HG03097 (cell line): ENCODE measurements around the gene NCAPG2.
"Not testable (repeated sequence)": the region's sequence is repeated elsewhere in the genome, so short reads cannot be mapped to it uniquely, and the experiment has no call there.

Experiments
- ATAC-seq: cut with Tn5 transposase; IDR thresholded peaks from one replicate; pipeline ENCODE4 v1.9.1; 2021; ENCODE audit not compliant: unreplicated experiment, low FRiP score

The NCAPG2 gene

DNA sequence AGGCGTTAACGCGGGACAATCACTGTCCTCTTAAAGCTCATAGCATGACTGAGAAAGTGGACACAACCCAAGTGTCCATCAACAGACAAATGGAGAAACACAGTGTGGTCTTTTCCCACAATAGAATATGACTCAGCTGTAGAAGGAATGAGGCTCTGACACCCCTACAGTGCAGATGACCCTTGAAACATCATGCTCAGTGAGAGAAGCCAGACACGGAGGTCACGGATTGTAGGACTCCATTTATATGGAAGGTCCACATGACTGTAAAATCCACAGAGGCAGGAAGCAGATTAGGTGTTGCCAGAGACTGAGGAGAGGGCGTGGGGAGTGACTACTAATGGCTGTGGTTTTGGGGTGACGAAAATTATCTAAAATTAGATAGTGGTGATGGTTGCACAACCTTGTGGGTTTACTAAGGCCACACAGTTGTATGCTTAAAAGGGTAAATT lies 6.1 kb upstream of the NCAPG2 start:
- no peak for ATAC-seq

DNA sequence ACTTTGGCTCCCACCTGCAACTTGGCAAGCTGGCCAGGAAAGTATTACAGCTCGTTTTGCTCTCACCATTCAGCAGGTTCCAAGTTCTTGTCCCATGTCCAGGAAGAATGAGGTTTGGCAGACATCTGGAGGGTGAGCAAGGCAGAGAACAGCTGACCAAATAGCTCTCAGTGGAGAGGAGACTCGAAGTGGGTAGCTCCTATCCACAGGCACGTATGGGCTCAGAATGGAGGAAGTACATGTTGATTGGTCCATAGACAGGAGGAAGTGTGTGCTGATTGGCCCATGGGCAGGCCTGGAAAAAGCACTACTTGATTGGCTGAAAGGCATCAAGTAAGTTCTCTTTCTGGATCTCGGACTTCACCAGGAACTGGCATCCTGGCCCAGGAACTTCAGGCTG lies 3.0 kb upstream of the NCAPG2 start:
- ATAC-seq = no peak

DNA sequence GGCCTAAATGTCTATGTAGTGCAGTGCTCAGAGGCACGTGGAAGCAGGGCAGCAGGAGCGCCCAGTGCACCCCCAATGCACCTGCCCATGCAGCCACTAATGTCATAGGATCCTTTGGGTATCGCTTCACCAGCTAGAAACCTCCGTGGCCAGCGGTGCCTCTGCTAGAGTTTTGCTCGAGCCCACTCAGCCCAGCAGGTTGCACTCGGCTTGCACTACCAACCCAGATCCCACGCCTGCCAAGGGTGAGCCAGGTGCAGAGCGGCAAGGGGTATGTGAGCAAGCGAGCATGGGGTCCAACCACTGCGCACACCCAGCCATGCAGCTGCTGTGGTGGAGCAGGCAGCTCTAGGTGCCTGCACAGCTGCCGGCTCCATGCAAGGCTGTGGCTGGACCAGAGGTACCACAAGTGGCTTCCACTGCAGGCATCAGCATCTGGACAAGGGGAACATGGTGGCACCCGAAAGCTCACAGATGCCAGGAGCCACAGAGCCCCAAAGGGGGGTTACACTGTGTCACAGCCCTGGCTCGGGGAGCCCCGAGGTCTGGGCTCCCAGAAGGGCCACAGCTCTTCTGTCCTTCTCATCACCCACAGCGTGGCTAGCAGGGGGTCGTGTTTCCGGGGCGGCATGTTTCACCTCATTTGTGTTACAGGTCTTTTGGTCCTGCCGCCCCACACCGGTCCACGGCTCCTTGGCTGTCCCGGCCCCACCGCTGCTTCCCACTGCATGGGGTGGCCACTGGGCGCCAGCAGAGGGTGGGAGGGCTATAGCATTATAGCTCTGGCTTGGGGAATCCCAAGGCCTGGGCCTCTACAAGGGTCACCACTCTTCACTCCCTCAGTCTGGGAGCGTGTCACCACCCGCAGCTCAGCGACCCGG lies 2.3 kb upstream of the NCAPG2 start:
- ATAC-seq = no peak

DNA sequence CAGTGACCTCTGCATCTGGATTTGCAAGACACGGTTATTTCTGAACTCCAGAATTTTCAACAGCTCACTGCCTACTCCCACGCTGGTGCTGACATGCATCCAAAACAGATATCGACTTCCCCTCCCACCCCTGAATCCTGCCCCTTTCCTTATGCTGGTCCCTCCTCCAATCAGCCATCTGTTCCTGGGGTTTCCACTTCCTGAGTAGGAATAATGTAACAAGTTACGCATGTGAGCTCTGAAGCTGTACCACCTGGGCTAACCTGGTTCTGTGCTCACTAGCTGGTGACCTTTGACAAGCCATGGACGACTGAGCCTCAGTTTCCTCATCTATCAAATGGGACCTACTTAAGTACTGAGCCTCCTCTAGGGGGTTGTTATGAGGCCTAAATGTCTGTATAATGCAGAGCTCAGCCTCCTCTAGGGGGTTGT lies 1.7 kb upstream of the NCAPG2 start:
- ATAC-seq = no peak

DNA sequence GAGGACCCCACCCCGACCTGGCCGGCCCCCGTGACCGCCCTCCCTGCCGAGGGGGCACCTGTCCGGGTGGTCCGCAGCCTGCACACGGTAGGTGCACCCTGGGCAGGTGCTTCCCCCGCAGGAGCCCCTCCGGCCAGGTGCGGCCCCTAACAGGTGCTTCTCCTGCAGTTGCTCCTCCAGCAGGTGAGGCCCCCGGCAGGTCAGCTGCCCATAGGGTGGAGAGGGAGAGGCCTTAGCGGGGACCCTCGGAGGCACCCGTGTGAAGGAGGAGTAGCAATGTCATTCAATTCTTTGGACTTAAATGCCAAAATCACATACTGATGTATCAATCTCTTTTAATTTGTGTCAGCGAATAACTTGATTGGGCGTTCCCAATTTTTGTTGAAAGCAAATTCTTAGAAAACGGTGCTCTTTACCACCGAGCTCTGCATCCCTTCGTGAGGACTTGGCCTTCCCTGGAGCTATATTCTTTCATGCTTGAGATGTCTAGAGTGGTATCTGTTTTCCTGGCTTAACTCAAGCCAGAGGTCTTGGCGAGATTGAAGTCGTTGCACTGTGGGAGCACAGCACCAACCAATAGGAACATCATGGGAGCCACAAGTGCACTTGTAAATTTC lies 738 bp upstream of the NCAPG2 start:
- ATAC-seq = no peak

DNA sequence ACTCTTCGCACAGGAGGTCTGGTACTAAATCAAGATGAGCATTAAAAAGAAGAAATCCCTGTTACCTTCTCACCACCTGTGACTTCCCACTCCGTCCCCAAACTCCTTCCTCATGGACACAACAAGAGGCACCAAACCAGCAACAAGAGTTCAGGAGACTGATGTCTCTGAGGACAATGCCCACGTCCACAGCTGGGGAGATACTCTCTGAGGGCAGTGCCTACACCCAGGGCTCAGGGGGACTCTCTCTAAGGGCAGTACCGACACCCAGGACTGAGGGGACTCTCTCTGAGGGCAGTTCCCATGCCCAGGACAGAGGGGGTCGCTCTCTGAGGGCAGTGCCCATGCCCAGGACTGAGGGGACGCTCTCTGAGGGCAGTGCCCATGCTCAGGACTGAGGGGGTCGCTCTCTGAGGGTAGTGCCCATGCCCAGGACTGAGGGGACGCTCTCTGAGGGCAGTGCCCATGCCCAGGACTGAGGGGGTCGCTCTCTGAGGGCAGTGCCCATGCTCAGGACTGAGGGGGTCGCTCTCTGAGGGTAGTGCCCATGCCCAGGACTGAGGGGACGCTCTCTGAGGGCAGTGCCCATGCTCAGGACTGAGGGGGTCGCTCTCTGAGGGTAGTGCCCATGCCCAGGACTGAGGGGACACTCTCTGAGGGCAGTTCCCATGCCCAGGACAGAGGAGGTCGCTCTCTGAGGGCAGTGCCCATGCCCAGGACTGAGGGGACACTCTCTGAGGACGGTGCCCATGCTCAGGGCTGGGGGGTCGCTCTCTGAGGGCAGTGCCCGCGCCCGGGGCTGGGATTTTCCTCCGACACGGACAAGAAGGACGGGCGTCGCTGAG lies 703 bp downstream of the NCAPG2 start:
- ATAC-seq = not testable (repeated sequence)

DNA sequence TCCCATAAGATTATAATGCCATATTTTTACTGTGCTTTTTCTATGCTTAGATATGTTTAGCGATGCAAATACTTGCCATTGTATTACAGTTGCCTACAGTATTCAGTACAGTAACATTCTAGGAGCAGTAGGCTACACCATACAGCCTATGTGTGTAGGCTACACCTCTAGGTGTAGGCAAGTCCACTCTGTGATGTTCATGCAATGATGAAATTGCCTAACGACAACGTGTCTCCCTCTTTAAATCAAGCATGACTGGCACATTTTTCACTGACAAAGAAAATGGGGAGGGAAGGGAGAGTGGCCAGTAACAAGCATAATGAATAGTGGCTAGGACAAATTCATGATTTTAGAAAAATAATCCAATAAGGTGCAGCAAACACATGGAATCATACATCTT lies 1.7 kb downstream of the NCAPG2 start:
- no peak for ATAC-seq

DNA sequence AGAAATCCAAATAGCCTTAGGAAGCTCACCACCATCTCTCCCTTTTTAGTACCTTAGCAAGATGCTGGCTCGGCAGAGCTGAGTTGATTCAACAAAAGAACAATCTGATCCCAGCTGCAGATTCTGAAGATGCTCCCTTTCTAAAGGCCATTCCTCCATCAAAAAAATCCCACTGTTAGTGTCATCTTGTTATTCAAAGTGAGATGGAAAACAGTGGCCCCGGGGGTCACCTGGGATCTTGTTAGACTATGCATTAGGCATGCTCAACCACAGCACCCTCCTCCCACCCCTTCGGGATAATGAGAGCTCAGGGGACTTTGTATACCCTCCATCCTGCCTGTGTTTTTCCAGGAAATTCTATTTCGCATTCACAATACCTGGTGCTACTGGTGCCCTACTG lies 2.4 kb downstream of the NCAPG2 start:
- no peak for ATAC-seq

DNA sequence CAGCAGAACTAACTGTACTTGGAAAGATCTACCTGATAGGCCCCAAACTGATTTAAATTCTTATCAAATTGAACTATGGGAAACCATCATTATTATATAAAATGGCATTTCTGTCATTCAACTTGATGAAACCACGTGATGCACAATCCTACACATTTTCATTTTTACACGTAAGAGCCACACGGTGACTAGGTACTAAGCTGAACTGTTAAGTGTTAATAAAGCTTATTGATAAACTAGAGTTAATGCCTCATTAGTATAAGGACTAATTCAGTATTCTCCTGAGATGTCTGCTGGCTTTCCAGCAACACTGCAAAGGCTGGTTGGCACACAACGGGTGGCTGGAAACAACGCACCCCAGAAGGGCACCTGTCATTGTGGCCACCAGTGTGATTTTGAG lies 4.6 kb downstream of the NCAPG2 start:
- no peak for ATAC-seq

DNA sequence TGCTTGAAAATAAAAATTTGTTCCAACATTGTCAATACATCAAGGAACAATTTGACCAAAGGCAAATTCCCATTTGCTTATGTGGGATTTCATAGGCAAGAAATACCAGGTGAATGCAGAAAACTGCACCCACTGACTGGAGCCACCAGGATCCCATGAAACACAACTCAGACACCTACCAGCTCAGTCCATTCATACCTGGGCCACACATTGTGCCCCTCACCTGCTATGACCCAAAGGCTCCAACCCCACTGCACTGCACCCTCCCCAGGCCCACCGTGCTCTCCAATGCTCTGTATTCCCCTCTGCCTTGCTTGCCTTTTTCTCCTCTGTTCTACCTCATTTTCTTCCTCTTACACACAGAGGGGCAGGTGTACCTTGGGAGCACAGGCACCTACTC lies 5.3 kb downstream of the NCAPG2 start:
- no peak for ATAC-seq

DNA sequence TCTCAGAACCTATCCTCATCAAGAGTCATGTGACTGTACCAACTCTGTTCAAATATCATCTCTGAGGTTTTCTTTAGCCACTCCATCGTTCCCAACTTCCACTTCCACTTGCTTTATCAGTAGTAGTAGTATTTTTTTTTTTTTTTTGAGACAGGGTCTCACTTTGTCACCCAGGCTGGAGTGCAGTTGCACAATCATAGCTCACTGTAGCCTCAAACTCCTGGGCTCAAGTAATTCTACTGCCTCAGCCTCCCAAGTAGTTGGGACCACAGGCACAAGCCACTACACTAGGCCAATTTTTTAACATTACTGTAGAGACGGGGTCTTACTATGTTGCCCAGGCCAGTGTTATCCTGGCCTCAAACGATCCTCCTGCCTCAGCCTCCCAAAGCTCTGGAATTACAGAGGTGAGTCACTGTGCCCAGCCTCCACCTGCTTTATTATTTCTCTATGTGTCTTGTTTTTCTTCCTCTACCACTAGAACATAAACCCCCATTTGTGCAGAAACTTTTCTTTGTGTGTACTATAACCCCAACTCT lies 5.9 kb downstream of the NCAPG2 start:
- no peak for ATAC-seq

DNA sequence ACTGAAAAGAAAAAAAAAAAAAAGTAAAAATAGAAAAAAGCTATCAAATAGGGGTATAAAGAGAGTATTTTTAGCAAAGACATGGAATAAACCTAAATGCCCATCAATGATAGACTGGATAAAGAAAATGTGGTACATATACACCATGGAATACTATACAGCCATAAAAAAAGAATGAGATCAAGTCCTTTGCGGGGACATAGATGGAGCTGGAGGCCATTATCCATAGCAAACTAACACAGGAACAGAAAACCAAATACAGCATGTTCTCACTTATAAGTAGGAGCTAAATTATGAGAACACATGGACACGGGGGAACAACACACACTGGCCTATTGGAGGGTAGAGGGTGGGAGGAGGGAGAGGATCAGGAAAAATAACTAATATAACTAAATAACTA lies 7.0 kb downstream of the NCAPG2 start:
- ATAC-seq = not testable (repeated sequence)

DNA sequence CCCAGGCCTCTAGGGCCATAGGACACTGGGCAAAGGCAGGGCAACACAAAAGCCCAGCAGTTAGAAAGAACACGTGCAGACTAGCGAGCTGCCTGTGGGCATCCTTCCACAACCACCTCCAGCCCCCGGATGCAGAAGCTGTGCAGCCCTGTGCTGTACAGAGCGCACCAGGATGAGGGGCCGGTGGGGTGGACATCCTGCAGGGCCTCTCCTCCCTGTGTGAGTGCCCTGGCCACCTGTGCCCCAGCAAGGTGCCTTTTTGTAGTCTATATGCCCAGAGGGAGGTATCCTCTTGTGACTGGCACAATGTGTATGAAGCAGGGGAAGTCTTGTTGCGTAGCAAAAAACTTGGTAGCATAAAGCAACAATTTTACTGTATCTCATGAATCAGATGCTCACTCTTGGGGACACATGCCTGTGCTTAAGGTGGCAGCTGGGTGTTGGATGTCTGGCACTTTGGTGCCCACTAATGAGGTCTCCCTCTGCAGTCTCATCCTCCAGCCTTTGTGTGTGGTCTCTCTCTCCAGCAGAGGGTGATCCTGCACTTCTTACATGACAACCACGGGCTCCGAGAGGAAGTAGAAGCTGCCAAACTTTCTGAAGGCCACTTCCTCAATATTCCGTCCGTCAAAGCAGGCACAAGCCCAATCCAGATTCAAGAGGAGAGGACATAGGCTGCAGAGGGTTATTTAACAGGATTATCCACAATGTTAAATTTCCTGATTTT lies 8.7 kb downstream of the NCAPG2 start:
- peak; percentile 79 for ATAC-seq

DNA sequence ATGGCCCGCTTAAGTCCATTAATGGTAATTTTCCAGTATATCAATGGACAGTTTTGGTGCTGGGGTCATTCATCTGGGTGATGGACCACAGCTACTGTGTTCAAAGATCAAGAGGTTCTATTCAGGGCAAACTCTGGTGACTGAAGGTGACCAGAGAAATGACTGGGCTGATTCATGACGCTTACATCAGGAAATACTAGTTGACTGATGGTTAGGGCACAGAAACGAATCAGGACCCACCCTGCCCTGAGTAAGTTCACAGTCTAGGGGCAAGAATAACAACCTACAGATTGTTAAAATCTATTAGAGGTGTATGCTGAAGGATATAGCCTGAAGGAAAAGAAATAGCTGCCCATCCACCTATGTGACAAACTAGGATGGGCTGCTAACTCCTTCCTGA lies 9.5 kb downstream of the NCAPG2 start:
- no peak for ATAC-seq

DNA sequence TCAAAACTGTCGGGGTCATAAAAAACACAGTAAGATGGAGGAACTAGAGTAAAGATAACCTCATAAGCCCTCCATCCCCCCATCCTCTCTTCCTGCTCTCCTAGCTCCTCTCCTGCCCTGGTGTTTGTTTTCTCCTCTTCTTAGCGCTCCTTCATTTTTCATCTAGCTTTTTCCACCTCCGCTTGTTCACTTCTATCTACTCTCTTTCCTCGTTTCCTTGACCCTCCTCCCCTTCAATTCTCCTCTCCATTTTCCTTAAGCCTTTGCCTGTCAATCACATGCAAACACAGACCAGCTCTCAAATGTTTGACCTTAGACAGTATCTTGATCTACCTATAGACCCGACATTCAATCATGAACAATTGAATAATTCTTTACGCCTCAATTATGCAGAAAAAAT lies 10.0 kb downstream of the NCAPG2 start:
- ATAC-seq = no peak

DNA sequence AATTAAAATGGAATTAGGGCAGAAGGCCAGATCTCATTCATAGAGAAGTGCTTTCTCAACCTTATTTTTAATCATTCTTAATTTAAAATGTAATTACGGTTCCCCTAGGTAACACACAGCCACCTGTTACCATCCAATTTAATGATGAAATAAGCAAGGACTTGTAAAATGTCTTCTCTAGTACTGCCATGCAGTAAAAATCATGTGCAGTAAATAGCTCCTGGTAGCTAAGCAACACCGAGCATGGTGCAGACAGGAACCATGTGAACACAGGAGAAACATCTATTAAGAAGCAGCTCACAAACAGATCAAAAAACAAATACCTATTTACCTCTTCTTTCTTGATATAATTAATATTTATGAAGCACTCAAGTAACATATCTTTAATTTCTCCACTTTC lies 15.1 kb downstream of the NCAPG2 start:
- no peak for ATAC-seq

DNA sequence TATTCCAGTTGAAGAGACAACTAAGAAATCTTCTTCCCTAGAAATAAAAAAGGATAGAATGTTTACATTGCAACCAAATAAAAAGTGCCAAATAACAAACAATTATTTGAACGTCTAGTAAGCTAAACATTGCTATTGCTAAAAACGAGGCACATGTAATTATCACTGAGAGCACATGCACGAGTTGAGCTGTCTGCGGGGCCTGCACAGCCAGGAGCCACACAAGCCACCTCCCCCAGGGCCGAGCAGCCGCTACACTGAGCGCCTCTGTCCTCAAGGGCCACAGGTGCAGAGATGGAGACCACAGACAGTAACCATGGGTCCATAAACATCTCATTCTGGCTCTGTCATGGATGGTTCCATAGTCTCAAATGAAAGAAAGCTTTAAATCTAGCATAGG lies 17.2 kb downstream of the NCAPG2 start:
- no peak for ATAC-seq

DNA sequence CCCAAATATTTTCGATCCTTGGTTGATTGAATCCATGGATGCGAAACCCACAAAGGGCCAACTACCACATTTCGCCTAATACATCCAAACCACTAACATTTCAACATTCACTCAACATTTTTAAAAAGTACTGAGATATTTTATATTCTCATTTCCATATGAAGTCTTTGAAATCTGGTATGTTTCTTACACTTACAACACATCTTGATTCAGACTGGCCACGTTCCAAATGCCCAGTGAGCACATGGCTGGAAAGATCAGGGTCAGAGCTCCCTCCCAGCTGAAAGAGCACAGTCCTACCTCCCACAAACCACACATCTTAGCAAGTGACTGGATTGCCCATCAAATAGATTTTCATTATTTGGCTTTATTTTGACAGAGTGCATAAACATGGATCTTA lies 18.9 kb downstream of the NCAPG2 start:
- no peak for ATAC-seq

DNA sequence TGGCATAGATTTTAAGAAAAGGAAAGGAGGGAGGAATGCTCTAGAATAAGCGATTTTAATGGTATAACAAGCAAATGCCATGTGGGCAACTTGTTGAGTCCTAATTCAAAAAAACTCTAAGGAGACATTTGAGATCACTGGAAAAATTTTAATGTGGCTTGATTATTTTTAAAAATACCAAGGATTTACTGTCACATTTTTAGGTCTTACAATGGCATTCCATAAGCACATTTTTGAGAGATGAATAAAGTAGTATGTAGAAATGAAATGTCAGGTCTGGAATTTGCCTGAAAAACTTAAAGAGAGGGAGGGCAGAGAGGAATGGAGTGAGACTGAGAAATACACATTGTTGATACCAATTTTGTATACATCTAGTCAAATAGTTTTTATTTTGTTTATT lies 20.3 kb downstream of the NCAPG2 start:
- no peak for ATAC-seq

DNA sequence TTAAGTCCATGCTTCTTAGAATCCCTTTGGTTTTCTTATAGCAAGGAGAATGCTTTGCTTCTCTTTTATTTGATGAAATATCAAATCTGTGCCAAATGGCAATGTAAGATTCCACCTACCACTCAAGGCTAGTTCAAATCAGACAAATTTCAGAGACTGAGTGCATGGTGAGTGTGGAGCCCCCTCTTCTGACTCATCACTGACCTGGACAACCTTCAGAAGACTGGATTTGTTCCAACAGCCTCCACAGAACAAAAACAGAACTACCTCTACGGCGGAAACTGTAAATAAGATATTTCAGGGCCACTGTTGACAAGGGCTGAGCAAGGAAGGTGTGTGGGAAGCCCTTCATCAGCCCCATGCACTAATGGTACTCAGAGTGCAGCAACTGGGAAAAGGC lies 21.1 kb downstream of the NCAPG2 start:
- no peak for ATAC-seq
